ENCODE data around the gene CREBZF.

DNA sequence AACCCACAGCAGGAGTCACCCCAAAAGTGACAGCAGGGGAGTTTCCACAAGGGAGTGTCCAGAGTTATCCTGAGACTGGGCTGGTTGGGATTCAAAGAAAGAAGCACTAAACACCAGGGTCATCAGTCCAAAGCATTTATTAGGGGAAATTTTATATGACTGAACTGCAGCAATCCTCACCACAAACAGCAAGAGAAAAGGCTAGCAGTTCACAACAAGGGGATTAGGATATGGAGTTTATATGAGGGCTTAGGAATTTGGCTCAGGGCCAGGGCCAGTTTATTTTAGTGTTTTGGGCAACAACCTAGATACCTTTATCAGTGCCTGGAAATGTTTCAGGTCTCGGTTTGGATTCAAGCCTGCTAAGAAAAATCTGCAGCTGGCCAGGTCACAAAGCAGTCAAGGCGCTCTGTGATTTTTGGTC lies 21.7 kb downstream of the CREBZF start:
- TF ChIP-seq, protein P1, sequence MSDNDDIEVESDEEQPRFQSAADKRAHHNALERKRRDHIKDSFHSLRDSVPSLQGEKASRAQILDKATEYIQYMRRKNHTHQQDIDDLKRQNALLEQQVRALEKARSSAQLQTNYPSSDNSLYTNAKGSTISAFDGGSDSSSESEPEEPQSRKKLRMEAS (IDR thresholded peaks at IDR 0.05), result no peak
- no peak for TF ChIP-seq FOXM1 (IDR thresholded peaks at IDR 0.05; ENCODE audit: borderline replicate concordance, low read depth)
- no peak for TF ChIP-seq TCF12 (IDR thresholded peaks at IDR 0.05; ENCODE audit: low read depth)
- no peak for TF ChIP-seq ZBTB7A (IDR thresholded peaks at IDR 0.05; ENCODE audit: low read depth)
- TF ChIP-seq, protein P2, sequence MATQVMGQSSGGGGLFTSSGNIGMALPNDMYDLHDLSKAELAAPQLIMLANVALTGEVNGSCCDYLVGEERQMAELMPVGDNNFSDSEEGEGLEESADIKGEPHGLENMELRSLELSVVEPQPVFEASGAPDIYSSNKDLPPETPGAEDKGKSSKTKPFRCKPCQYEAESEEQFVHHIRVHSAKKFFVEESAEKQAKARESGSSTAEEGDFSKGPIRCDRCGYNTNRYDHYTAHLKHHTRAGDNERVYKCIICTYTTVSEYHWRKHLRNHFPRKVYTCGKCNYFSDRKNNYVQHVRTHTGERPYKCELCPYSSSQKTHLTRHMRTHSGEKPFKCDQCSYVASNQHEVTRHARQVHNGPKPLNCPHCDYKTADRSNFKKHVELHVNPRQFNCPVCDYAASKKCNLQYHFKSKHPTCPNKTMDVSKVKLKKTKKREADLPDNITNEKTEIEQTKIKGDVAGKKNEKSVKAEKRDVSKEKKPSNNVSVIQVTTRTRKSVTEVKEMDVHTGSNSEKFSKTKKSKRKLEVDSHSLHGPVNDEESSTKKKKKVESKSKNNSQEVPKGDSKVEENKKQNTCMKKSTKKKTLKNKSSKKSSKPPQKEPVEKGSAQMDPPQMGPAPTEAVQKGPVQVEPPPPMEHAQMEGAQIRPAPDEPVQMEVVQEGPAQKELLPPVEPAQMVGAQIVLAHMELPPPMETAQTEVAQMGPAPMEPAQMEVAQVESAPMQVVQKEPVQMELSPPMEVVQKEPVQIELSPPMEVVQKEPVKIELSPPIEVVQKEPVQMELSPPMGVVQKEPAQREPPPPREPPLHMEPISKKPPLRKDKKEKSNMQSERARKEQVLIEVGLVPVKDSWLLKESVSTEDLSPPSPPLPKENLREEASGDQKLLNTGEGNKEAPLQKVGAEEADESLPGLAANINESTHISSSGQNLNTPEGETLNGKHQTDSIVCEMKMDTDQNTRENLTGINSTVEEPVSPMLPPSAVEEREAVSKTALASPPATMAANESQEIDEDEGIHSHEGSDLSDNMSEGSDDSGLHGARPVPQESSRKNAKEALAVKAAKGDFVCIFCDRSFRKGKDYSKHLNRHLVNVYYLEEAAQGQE (IDR thresholded peaks at IDR 0.05; ENCODE audit: low read depth), result no peak
- TF ChIP-seq CEBPB (IDR thresholded peaks at IDR 0.05), result no peak
- TF ChIP-seq EGR1 (IDR thresholded peaks at IDR 0.05), result no peak
- TF ChIP-seq TEAD4 (IDR thresholded peaks at IDR 0.05), result no peak
- no peak for TF ChIP-seq TAF1 (IDR thresholded peaks at IDR 0.05; ENCODE audit: low read depth)
- TF ChIP-seq, protein P3, sequence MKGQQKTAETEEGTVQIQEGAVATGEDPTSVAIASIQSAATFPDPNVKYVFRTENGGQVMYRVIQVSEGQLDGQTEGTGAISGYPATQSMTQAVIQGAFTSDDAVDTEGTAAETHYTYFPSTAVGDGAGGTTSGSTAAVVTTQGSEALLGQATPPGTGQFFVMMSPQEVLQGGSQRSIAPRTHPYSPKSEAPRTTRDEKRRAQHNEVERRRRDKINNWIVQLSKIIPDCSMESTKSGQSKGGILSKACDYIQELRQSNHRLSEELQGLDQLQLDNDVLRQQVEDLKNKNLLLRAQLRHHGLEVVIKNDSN (IDR thresholded peaks at IDR 0.05), result no peak
- no peak for TF ChIP-seq CREB1 (IDR thresholded peaks at IDR 0.05; ENCODE audit: low read depth)
- TF ChIP-seq RAD21 (IDR thresholded peaks at IDR 0.05; ENCODE audit: low read depth), result no peak
- TF ChIP-seq NFIC (IDR thresholded peaks at IDR 0.05), result no peak
- TF ChIP-seq EP300 (IDR thresholded peaks at IDR 0.05; ENCODE audit: borderline replicate concordance), result no peak

Measured in Ishikawa (cell line).